Keratinocyte (primary cell): ENCODE results near the gene CTPS2. TPM values are rescaled to one million over a fixed set of nuclear protein-coding genes. Genes with fewer than 3 reads are reported as not detected.

ENCODE experiments used
- DNase-seq: peaks from one replicate; pipeline ENCODE4 v3.0.0-alpha.2; 2011; ENCODE audit warnings: low read depth, missing footprints, low spot score
- FAIRE-seq: peaks from 2 replicates; lab custom pipeline; 2011; peaks lifted over from hg19 to GRCh38; lab: Jason Lieb, UNC
- H2AFZ ChIP-seq: 2 replicates; pipeline ENCODE4 v1.6.0; 2012; ENCODE audit warnings: low read length, control low read depth, inconsistent platforms; ENCODE audit not compliant: control insufficient read depth
- H3K27ac ChIP-seq: 2 replicates; pipeline ENCODE4 v1.5.1; 2011; ENCODE audit warnings: low read length; ENCODE audit not compliant: control insufficient read depth, insufficient read depth
- H3K27me3 ChIP-seq: 3 replicates; pipeline ENCODE4 v1.6.0; 2011; ENCODE audit warnings: low read length; ENCODE audit not compliant: control insufficient read depth, insufficient read depth; ENCODE audit errors: extremely low read depth
- H3K36me3 ChIP-seq, 2 experiments: 2 replicates in 1 of 2; 3 replicates in 1 of 2; pipeline ENCODE4 v1.5.1; 2011; ENCODE audit warnings: low read length in 2 of 2, mild to moderate bottlenecking in 1 of 2; ENCODE audit not compliant: control insufficient read depth in 2 of 2, insufficient read depth in 2 of 2; ENCODE audit errors: extremely low read depth in 1 of 2
- H3K4me1 ChIP-seq: 3 replicates; pipeline ENCODE4 v1.5.1; 2011; ENCODE audit warnings: low read length; ENCODE audit not compliant: control insufficient read depth, insufficient read depth; ENCODE audit errors: extremely low read depth
- H3K4me2 ChIP-seq: 3 replicates; pipeline ENCODE4 v1.6.0; 2011; ENCODE audit warnings: low read depth, low read length; ENCODE audit not compliant: control insufficient read depth, insufficient read depth; ENCODE audit errors: extremely low read depth
- H3K4me3 ChIP-seq, 3 experiments: fragments of 200-600 bp in 1 of 3; sonication (generic) in 1 of 3; 2 replicates in 2 of 3; 3 replicates in 1 of 3; pipeline ENCODE4 v1.5.1; 2011 to 2016; ENCODE audit warnings: low read length in 3 of 3, mild to moderate bottlenecking in 3 of 3, control low read depth in 2 of 3, inconsistent platforms in 1 of 3, low read depth in 1 of 3, mixed read lengths in 1 of 3, mixed run types in 1 of 3, moderate library complexity in 1 of 3; ENCODE audit not compliant: control insufficient read depth in 2 of 3, insufficient read depth in 2 of 3; ENCODE audit errors: extremely low read depth in 1 of 3
- H3K79me2 ChIP-seq: 2 replicates; pipeline ENCODE4 v1.6.0; 2012; ENCODE audit warnings: low read length; ENCODE audit not compliant: control insufficient read depth, insufficient read depth
- H3K9ac ChIP-seq: 3 replicates; pipeline ENCODE4 v1.6.0; 2011; ENCODE audit warnings: low read length; ENCODE audit not compliant: control insufficient read depth, insufficient read depth; ENCODE audit errors: extremely low read depth
- H3K9me1 ChIP-seq: 3 replicates; pipeline ENCODE4 v1.6.0; 2011; ENCODE audit warnings: low read length; ENCODE audit not compliant: control insufficient read depth, insufficient read depth; ENCODE audit errors: extremely low read depth
- H3K9me3 ChIP-seq: 2 replicates; pipeline ENCODE4 v1.5.1; 2012; ENCODE audit warnings: low read depth, low read length; ENCODE audit not compliant: control insufficient read depth
- H4K20me1 ChIP-seq: 3 replicates; pipeline ENCODE4 v1.6.0; 2011; ENCODE audit warnings: low read length; ENCODE audit not compliant: control insufficient read depth, insufficient read depth; ENCODE audit errors: extremely low read depth
- CTCF ChIP-seq, 3 experiments: IDR thresholded peaks in 1 of 3; conservative IDR thresholded peaks in 1 of 3; optimal IDR thresholded peaks in 1 of 3; 2 replicates in 2 of 3; 3 replicates in 1 of 3; pipeline versions ENCODE3 to v1.5.1; 2011; ENCODE audit warnings: low read length in 3 of 3, mild to moderate bottlenecking in 3 of 3, moderate library complexity in 2 of 3, control low read depth in 1 of 3, inconsistent platforms in 1 of 3; ENCODE audit not compliant: insufficient read depth in 2 of 3; ENCODE audit errors: extremely low read depth in 1 of 3
- EZH2 ChIP-seq: IDR thresholded peaks from one replicate; pipeline ENCODE4 v1.6.1; 2012; ENCODE audit warnings: inconsistent platforms, mild to moderate bottlenecking, low read length, moderate library complexity
- dilution Hi-C: fragments of 300-500 bp; cut with MboI; formaldehyde crosslinking; loops from one replicate; pipeline ENCODE4 v1.7.0; 2020; ENCODE audit warnings: low sequenced_read_pairs; ENCODE audit not compliant: extremely low pct_ligation_motif_present
- polyA plus RNA-seq, 5 experiments: library from polyadenylated mRNA; depleted of rRNA in 3 of 5; stranded (reverse) in 3 of 5; stranded (forward) in 1 of 5; unstranded in 1 of 5; fragments of >200 nt; gene quantifications; 1 replicate in 1 of 5; 2 replicates in 3 of 5; 3 replicates in 1 of 5; pipeline versions ENCODE4 v1.2.1 to v1.2.3, GENCODE V29; 2011 to 2012; ENCODE audit warnings: missing spikeins in 2 of 5, low read depth in 1 of 5, low replicate concordance in 1 of 5

CTPS2 gene
- polyA plus RNA-seq, 1 donor (not counting 4 experiments of a cell fraction or from before 2014, with no cell fraction given): 12.3 TPM

- Histone ChIP-seq H3K9ac (no peak overlapping the region), H2AFZ (no peak overlapping the region), H3K4me2 (no peak overlapping the region), H3K4me1 (peaks cover 4% of the 10 kb centered on the region), H4K20me1 (no peaks in the 10 kb centered on the region), H3K27ac (no peak overlapping the region), H3K4me3 (no peak overlapping the region), H3K79me2 (peaks cover 74% of the 10 kb centered on the region), H3K9me3 (no peaks in the 10 kb centered on the region), H3K36me3 (peaks cover 0 to 4% of the 10 kb centered on the region in 2 experiments), H3K9me1 (no peaks in the 10 kb centered on the region), H3K27me3 (no peaks in the 10 kb centered on the region)
- DNase-seq (no peak), FAIRE-seq (no peak)
- TF ChIP-seq EZH2 (no peak), CTCF (optimal IDR thresholded peaks at IDR 0.05 in 1 of 3, IDR thresholded peaks at IDR 0.05 in 1 of 3, conservative IDR thresholded peaks at IDR 0.05 in 1 of 3; ENCODE audit: extremely low read depth in 1 of 3, insufficient read depth in 2 of 3, low read length in 3 of 3) (no peak)
- dilution Hi-C loops: no loop called here
Observed at GRCh38 chrX:16725072-16725471, 12.6 kb upstream of the CTPS2 start.

- H2AFZ ChIP-seq: no peak overlapping the region
- FAIRE-seq: no peak
- no peaks in the 10 kb centered on the region for H3K27me3 ChIP-seq
- no peak overlapping the region for H3K27ac ChIP-seq
- peaks cover 7% of the 10 kb centered on the region for H3K4me1 ChIP-seq
- no peaks in the 10 kb centered on the region for H3K9me3 ChIP-seq
- H3K36me3 ChIP-seq: peaks cover 0 to 4% of the 10 kb centered on the region in 2 experiments
- no peaks in the 10 kb centered on the region for H4K20me1 ChIP-seq
- H3K9ac ChIP-seq: no peak overlapping the region
- no peak overlapping the region for H3K4me2 ChIP-seq
- dilution Hi-C loops: no loop called here
- TF ChIP-seq CTCF (optimal IDR thresholded peaks at IDR 0.05 in 1 of 3, IDR thresholded peaks at IDR 0.05 in 1 of 3, conservative IDR thresholded peaks at IDR 0.05 in 1 of 3; ENCODE audit: extremely low read depth in 1 of 3, insufficient read depth in 2 of 3, low read length in 3 of 3): no peak
- TF ChIP-seq EZH2: no peak
- no peak for DNase-seq
- no peaks in the 10 kb centered on the region for H3K9me1 ChIP-seq
- H3K4me3 ChIP-seq: no peak overlapping the region
- peaks cover 70% of the 10 kb centered on the region for H3K79me2 ChIP-seq
Observed at GRCh38 chrX:16722481-16722880, 10.0 kb upstream of the CTPS2 start.
